Neural crest cell (in vitro differentiated cells): Measurements from ENCODE around the gene SEMA6D. TPM values are rescaled to one million over a fixed set of nuclear protein-coding genes. Genes with fewer than 3 reads are reported as not detected.
A peak's percentile ranks its signal among the peaks of the same experiment; 100 is the strongest.

ENCODE experiments used
- DNase-seq: peaks from one replicate; pipeline ENCODE4 v3.0.0; 2021; ENCODE audit warnings: low read depth, mixed read lengths, low spot score
- H3K27ac Mint-ChIP-seq: one replicate; pipeline ENCODE4 v1.8.0; 2021; ENCODE audit warnings: mild to moderate bottlenecking, mixed read lengths; ENCODE audit not compliant: unreplicated experiment
- H3K27me3 Mint-ChIP-seq: 2 replicates; pipeline ENCODE4 v1.8.0; 2021; ENCODE audit warnings: low read depth, mild to moderate bottlenecking, mixed read lengths
- H3K36me3 Mint-ChIP-seq: 2 replicates; pipeline ENCODE4 v1.8.0; 2021; ENCODE audit warnings: low read depth, mild to moderate bottlenecking, mixed read lengths
- H3K4me1 Mint-ChIP-seq: 2 replicates; pipeline ENCODE4 v1.8.0; 2021; ENCODE audit warnings: mixed read lengths
- H3K4me3 Mint-ChIP-seq: one replicate; pipeline ENCODE4 v1.8.0; 2021; ENCODE audit warnings: mild to moderate bottlenecking, mixed read lengths
- H3K9me3 Mint-ChIP-seq: 2 replicates; pipeline ENCODE4 v1.8.0; 2021; ENCODE audit warnings: mixed read lengths
- total RNA-seq: library from RNA; stranded (reverse); gene quantifications from 2 replicates; pipeline ENCODE4 v1.2.1, GENCODE V29; 2021
- TF ChIP-seq, protein P1 (sequence below): fragments of 200-600 bp; sonication (generic); conservative IDR thresholded peaks from 2 replicates; pipeline ENCODE4 v1.5.0; 2021; ENCODE audit warnings: antibody characterized with exemption, mild to moderate bottlenecking

The SEMA6D gene
- total RNA-seq, 1 donor from 2014 or later, result 11.1 TPM

DNA sequence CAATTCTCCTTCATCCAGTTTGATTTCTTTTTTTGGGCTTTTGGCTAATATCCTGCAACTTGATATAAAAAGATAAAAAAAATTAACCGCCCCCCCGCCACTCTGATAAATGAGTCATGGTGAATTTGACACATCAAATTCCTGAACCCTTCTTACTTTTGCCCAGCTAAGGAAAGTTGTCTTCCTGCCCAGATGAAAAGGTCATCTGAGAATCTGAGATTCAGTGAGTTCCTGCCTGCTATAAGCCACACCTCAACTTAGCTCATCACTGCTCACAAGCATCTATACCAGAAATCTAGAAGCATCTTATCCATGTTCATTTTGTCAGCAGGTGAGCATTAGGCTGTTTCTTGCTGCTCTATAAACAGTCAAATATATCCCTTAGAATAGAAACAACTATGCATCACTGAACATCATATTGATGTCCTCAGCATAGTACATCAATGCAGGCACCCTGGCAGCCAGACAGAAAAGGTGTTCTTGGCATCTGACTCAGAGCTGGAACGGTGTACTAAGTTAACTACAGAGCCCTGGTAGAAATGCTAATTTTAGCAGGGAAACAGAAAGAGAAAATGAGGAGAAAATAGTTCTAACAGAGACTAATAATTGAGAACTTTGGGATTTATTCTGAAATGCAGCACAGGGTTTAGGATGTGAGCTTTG lies 77.1 kb downstream of the SEMA6D start:
- Mint-ChIP-seq H3K9me3 (no peaks in the 10 kb centered on the region), H3K27me3 (no peaks in the 10 kb centered on the region), H3K36me3 (no peaks in the 10 kb centered on the region), H3K27ac (no peak overlapping the region), H3K4me3 (no peak overlapping the region), H3K4me1 (no peaks in the 10 kb centered on the region)
- DNase-seq, result no peak
- TF ChIP-seq, protein P1, sequence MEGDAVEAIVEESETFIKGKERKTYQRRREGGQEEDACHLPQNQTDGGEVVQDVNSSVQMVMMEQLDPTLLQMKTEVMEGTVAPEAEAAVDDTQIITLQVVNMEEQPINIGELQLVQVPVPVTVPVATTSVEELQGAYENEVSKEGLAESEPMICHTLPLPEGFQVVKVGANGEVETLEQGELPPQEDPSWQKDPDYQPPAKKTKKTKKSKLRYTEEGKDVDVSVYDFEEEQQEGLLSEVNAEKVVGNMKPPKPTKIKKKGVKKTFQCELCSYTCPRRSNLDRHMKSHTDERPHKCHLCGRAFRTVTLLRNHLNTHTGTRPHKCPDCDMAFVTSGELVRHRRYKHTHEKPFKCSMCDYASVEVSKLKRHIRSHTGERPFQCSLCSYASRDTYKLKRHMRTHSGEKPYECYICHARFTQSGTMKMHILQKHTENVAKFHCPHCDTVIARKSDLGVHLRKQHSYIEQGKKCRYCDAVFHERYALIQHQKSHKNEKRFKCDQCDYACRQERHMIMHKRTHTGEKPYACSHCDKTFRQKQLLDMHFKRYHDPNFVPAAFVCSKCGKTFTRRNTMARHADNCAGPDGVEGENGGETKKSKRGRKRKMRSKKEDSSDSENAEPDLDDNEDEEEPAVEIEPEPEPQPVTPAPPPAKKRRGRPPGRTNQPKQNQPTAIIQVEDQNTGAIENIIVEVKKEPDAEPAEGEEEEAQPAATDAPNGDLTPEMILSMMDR, result no peak

DNA sequence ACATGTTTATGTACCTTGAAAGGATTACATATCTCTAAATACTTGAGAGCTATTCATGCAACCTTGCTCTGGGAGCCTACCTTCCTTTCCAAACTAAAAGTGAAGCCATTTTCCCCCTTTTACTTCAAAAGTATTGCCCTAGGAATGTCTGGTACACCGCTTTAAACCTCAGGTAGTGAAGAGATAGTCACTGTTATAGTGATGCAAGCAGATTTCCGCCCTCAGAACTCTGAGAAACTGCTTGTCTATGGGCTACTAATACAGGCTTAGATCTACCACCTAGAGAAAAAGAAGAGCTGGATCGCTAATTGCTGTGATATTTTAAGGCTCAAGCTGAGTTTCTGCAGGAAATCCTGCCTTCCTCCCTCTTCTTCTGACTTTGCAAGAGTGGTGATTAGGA lies 78.6 kb downstream of the SEMA6D start:
- Mint-ChIP-seq H3K4me3 (no peak overlapping the region), H3K36me3 (no peaks in the 10 kb centered on the region), H3K27ac (no peak overlapping the region), H3K27me3 (no peaks in the 10 kb centered on the region), H3K4me1 (no peaks in the 10 kb centered on the region), H3K9me3 (no peaks in the 10 kb centered on the region)
- no peak for DNase-seq
- TF ChIP-seq, protein P1, result no peak

DNA sequence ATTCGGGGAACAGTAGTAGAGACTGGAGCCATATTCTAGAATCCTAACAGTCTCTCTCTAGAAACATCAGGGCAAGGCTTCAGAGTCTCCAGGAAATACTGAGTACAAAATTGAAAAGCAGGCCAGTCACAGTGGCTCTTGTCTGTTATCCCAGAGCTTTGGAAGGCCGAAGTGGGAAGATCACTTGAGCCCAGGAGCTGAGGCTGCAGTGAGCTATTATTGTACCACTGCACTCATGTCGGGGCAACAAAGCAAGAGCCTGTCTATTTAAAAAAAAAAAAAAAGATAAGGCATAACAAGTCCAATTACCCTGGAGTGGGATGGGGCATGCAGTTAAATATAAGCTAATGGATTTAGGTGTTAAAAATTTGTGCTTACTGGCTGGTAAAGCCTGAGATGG lies 79.0 kb downstream of the SEMA6D start:
- no peak overlapping the region for H3K4me3 Mint-ChIP-seq

DNA sequence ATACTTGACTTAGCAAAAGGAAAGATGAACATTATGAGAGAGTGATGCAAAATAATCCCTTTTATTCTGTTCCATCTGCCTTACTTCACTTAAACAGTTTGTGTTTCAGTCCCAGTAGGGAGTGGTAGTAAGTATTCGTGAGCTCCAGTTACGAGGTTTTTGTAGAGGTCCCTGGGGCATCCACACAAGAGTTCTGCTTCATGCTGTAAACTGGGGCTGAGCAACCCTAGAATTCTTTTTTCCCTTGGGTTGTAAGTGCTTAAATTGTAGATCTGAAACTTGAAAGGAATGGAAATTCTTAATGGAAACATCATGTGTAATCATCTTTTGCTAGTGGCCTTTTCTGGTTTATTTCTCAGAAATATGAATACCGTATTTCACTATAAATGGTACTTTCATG lies 79.5 kb downstream of the SEMA6D start:
- no peak overlapping the region for H3K4me3 Mint-ChIP-seq

More for the DNA sequence above, 79.0 kb downstream of the SEMA6D start:
- DNase-seq, result no peak
- TF ChIP-seq, protein P1, result no peak
- no peaks in the 10 kb centered on the region for H3K27me3 Mint-ChIP-seq
- no peak overlapping the region for H3K27ac Mint-ChIP-seq
- no peaks in the 10 kb centered on the region for H3K9me3 Mint-ChIP-seq
- no peaks in the 10 kb centered on the region for H3K4me1 Mint-ChIP-seq
- no peaks in the 10 kb centered on the region for H3K36me3 Mint-ChIP-seq

DNA sequence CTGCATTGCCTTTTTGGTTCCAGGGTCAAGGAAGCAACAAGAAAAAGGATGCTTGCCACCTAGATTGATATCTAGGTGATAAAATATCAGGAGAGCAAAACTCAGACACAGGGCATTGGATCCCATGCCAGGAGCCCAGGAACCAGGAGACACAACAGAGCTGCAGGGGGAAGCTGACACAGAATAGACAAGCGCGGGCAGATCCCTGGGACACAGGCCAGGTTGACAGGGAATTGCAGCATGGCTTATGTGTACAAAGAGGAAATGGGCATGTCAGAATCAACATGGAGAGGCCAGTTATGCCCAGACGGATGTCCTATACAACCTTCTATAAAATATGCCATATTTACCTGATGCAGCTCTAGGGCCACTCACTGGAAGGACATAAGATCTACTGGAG lies 84.2 kb downstream of the SEMA6D start:
- no peaks in the 10 kb centered on the region for H3K4me1 Mint-ChIP-seq
- H3K27ac Mint-ChIP-seq, result no peak overlapping the region
- no peaks in the 10 kb centered on the region for H3K36me3 Mint-ChIP-seq
- TF ChIP-seq, protein P1, result no peak
- no peak for DNase-seq
- no peaks in the 10 kb centered on the region for H3K9me3 Mint-ChIP-seq
- H3K4me3 Mint-ChIP-seq, result no peak overlapping the region
- H3K27me3 Mint-ChIP-seq, result no peaks in the 10 kb centered on the region

More for the DNA sequence above, 79.5 kb downstream of the SEMA6D start:
- TF ChIP-seq, protein P1, result no peak
- no peak for DNase-seq
- Mint-ChIP-seq H3K9me3 (no peaks in the 10 kb centered on the region), H3K36me3 (no peaks in the 10 kb centered on the region), H3K27me3 (no peaks in the 10 kb centered on the region), H3K27ac (peak overlapping the region; percentile 22), H3K4me1 (no peaks in the 10 kb centered on the region)
